Epithelial cell of esophagus (primary cell): ENCODE data around the gene TAF1B.

Experiments used
- DNase-seq: peaks from one replicate; pipeline ENCODE4 v3.0.0; 2010; ENCODE audit warnings: low read depth
- H3K4me3 ChIP-seq: 2 replicates; pipeline ENCODE4 v1.5.1; 2011; ENCODE audit warnings: mild to moderate bottlenecking, low read length, control low read depth
- TF ChIP-seq, protein P1 (sequence below): IDR thresholded peaks from 2 replicates; pipeline ENCODE4 v1.5.1; 2011; ENCODE audit warnings: low read depth, mild to moderate bottlenecking, low read length, control low read depth, inconsistent platforms; ENCODE audit not compliant: insufficient read depth; ENCODE audit errors: missing control alignments

TAF1B gene

DNA sequence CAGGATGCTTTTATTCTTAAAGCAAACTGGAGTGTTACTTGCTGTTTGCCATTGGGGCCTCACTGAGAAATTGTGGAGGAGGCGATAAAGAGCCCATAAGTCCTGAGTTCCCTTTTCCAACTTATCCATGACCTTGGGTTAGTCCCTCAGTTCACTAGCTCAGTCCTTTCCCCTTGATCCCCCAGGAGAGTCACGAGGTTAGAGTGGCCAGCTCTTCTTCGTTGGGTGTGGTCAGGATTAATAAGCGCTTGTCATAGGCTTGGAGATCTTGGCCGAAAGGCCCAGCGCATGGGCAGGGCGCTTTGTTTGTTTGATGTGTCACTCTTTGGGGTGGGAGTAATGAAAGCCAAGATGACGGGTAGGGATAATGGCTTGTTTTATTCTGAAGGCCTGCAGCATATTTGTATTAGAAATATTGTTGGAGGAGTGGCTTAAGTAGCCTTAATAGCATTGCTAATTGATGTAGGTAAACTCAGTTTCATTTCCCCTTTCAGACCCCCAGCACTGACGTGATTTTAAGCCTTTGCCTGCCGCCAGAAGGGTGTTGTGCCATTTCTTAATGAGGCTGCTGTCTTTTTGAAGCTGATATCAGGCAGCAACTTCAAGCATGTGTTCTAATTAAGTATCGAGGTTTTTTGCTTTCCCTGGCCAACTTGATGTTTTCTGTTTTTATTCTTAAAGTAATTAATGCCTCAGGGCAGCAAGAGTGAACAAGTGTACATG is 123.9 kb downstream of the TAF1B start:
- TF ChIP-seq, protein P1, sequence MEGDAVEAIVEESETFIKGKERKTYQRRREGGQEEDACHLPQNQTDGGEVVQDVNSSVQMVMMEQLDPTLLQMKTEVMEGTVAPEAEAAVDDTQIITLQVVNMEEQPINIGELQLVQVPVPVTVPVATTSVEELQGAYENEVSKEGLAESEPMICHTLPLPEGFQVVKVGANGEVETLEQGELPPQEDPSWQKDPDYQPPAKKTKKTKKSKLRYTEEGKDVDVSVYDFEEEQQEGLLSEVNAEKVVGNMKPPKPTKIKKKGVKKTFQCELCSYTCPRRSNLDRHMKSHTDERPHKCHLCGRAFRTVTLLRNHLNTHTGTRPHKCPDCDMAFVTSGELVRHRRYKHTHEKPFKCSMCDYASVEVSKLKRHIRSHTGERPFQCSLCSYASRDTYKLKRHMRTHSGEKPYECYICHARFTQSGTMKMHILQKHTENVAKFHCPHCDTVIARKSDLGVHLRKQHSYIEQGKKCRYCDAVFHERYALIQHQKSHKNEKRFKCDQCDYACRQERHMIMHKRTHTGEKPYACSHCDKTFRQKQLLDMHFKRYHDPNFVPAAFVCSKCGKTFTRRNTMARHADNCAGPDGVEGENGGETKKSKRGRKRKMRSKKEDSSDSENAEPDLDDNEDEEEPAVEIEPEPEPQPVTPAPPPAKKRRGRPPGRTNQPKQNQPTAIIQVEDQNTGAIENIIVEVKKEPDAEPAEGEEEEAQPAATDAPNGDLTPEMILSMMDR = no peak

GRCh38 chr2:9968553-9969497 is 125.6 kb downstream of the TAF1B start:
- TF ChIP-seq, protein P1 = no peak
- DNase-seq = no peak
- H3K4me3 ChIP-seq = no peak overlapping the region

More for the DNA sequence above, 123.9 kb downstream of the TAF1B start:
- H3K4me3 ChIP-seq = no peak overlapping the region
- DNase-seq = peak; percentile 79

DNA sequence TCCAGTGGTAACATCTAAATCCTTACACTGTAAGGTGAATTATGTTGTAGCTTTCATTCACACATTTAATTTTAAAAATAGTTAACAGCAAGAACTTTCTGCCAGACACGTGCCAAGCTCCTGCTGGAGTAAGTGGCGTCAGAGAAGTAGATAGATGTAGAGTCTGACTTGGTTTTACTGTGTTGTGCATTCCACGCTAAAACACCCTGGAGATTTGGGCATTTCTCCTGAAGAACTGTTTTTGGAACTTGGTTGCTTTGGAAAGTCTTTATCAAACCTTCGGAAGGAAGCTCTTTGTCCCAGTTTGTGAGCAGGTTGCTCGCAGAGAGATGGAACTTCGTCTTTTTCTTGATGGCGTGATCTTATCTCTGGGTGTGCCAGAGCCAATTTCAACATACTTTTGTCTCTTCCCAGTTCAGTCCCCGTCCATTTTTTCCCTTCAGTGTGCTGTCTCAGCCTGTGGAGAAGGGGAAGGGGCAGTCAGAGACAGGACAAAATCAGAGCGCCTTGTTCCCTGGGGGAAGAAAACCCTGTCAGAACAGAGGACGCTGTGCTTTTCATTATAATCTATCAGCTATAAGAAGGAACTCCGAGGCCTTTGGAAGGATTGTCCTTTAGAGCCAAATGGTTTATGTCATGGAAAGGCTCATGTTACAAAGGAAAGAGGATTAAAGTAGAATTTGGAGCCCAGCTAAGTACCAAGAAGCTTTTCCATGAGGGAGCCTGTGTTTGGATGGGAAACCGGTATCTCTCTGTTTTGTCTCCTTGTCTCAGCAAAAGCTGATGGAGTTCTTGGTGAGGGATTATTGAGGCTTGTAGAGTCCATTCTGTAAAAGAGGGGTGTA is 127.1 kb downstream of the TAF1B start:
- DNase-seq = no peak
- TF ChIP-seq, protein P1 = no peak

GRCh38 chr2:9971105-9971818 is 128.0 kb downstream of the TAF1B start:
- peak; percentile 92 for DNase-seq
- H3K4me3 ChIP-seq = no peak overlapping the region
- TF ChIP-seq, protein P1 = no peak

More for the DNA sequence above, 127.1 kb downstream of the TAF1B start:
- H3K4me3 ChIP-seq = no peak overlapping the region

- DNase-seq = no peak
- TF ChIP-seq, protein P1 = no peak
- H3K4me3 ChIP-seq = no peak overlapping the region
These were observed 128.6 kb downstream of the TAF1B start for GRCh38 chr2:9971890-9972289.
